ENCODE data around the gene KDM4B. TPM values are rescaled to one million over a fixed set of nuclear protein-coding genes. Genes with fewer than 3 reads are reported as not detected.

KDM4B gene
- total RNA-seq, 4 donors from 2014 or later: 16.3 to 38.3 (median 22.4) TPM

- DNase-seq (ENCODE audit: low spot score): no peak
- no peak for ATAC-seq (ENCODE audit: low FRiP score)
- no peak for TF ChIP-seq CTCF (IDR thresholded peaks at IDR 0.05)
These were observed 176.9 kb downstream of the KDM4B start for GRCh38 chr19:5145521-5146511.

GRCh38 chr19:5147074-5147977 is 178.4 kb downstream of the KDM4B start:
- no peak for TF ChIP-seq CTCF (IDR thresholded peaks at IDR 0.05)
- DNase-seq (ENCODE audit: low spot score) (no peak), ATAC-seq (ENCODE audit: low FRiP score) (no peak)

DNA sequence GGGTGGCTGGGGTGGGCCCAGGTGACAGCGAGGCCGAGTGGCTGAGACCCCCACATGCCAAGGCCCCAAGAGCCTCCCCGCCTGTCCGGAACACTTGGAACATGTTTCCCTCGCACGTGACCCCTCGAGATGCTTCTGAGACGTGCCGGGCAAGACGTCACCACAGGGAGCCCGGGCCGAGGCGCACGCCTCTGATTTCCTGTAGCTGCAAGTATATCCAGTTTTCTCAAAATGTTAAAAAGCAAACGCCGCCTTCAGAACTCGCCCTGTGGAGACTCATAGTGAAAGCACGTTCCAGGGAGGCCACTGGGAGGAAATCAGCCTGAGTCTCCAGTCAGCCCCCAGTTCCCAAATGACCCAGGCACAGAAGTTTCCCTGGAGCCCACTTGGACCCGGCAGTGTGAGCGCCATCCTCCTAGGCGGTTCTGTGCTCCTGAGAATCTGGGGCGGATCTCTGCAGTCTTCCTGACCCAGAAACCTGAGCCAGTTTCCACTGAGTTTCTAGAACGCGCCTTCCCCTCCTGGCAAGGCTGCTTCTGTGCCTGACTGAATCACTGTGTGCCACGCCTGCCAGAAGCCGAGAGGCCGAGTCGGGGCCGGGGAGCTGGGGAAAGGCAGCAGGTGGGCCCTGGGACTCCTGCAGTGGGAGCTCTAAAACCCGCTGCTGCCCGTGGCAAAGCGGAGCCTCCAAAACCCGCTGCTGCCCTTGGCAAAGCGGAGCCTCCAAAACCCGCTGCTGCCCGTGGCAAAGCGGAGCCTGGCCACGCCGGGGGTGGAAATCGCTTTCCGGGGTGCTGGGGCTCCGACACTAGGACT is 179.3 kb downstream of the KDM4B start:
- no peak for ATAC-seq (ENCODE audit: low FRiP score)

GRCh38 chr19:5148794-5149190 is 179.9 kb downstream of the KDM4B start:
- ATAC-seq (ENCODE audit: low FRiP score) (no peak), DNase-seq (ENCODE audit: low spot score) (no peak)
- TF ChIP-seq CTCF (IDR thresholded peaks at IDR 0.05): no peak

More for the DNA sequence above, 179.3 kb downstream of the KDM4B start:
- no peak for TF ChIP-seq CTCF (IDR thresholded peaks at IDR 0.05)
- no peak for DNase-seq (ENCODE audit: low spot score)

DNA sequence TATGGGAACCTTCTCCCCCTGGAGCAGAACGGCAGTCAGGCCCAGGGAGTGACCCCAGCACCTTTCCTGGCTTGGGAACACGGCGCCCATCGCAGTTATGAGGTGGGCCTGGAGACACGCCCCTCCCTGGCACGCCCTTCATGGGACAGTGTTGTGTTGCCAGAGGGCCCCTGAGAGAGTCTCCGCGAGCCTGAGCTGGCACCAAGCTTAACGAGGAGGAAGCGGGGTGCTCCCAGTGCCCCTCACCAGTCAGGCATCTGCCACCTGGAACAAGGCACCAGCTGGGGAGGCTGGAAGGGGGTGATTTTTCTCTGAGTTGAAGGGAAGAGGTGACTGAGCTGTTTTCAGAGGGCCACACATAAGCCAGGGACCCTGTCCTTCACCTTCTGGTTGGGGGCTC is 180.6 kb downstream of the KDM4B start:
- no peak for DNase-seq (ENCODE audit: low spot score)
- TF ChIP-seq CTCF (IDR thresholded peaks at IDR 0.05): no peak
- ATAC-seq (ENCODE audit: low FRiP score): no peak

Measured in omental fat pad (tissue), 4 donors.